HepG2 (cell line): ENCODE measurements around the gene CACNA1D. TPM values are rescaled to one million over a fixed set of nuclear protein-coding genes. Genes with fewer than 3 reads are reported as not detected.

ENCODE experiments used
- ATAC-seq: fragments of 200-7000 bp; cut with Tn5 transposase; 3 replicates; pipeline ENCODE4 v1.9.1; 2020; ENCODE audit warnings: mild to moderate bottlenecking, moderate library complexity
- BruUV-seq: library from RNA; stranded (reverse); fragments of 400-500 nt; replicated peaks from 2 replicates; lab custom pipeline; 2021; lab: Mats Ljungman, UMichigan
- CTCF ChIA-PET: fragments of 300-600 bp; formaldehyde crosslinking; extraction: SDS; loops from one replicate; lab custom pipeline; 2021; ENCODE audit warnings: low total read pairs, inconsistent platforms, low intra/inter-chr PET ratio; lab: Yijun Ruan, JAX
- POLR2A ChIA-PET: fragments of 350-600 bp; sonication (Branson Sonifier 250); formaldehyde crosslinking; loops from one replicate; lab custom pipeline; 2020; ENCODE audit warnings: antibody characterized with exemption, inconsistent platforms; lab: Yijun Ruan, JAX
- DNase-seq: peaks from one replicate; pipeline ENCODE4 v3.0.0-alpha.2; 2015; ENCODE audit warnings: low spot score
- FAIRE-seq: peaks from 3 replicates; lab custom pipeline; 2011; peaks lifted over from hg19 to GRCh38; lab: Jason Lieb, UNC
- H2AFZ ChIP-seq: one replicate; pipeline ENCODE4 v1.6.1; 2011; ENCODE audit warnings: low read length, inconsistent platforms
- H3K27ac ChIP-seq: fragments of 300-600 bp; 3 replicates; pipeline ENCODE4 v1.8.0; 2011; ENCODE audit warnings: mixed run types, mild to moderate bottlenecking, mixed read lengths, low read length, inconsistent platforms; ENCODE audit not compliant: insufficient read depth; ENCODE audit errors: extremely low read length
- H3K27me3 ChIP-seq, 2 experiments: fragments of 200-600 bp in 1 of 2; 2 replicates in 1 of 2; 3 replicates in 1 of 2; pipeline versions ENCODE4 v1.6.0 to v1.8.0; 2011; ENCODE audit warnings: low read length in 2 of 2, mild to moderate bottlenecking in 2 of 2, moderate library complexity in 2 of 2, inconsistent platforms in 1 of 2; ENCODE audit not compliant: insufficient read depth in 2 of 2, control insufficient read depth in 1 of 2
- H3K36me3 ChIP-seq, 2 experiments: fragments of 200-600 bp in 1 of 2; replicated peaks in 1 of 2; 2 replicates in 1 of 2; 3 replicates in 1 of 2; pipeline versions ENCODE4 v1.5.1 to v1.8.0; 2011; ENCODE audit warnings: low read length in 2 of 2, inconsistent platforms in 1 of 2; ENCODE audit not compliant: insufficient read depth in 2 of 2, control insufficient read depth in 1 of 2
- H3K4me1 ChIP-seq: 2 replicates; pipeline ENCODE4 v1.5.1; 2012; ENCODE audit warnings: low read length, inconsistent platforms; ENCODE audit not compliant: insufficient read depth
- H3K4me2 ChIP-seq: 2 replicates; pipeline ENCODE4 v1.6.0; 2011; ENCODE audit warnings: low read depth, low read length, inconsistent platforms
- H3K4me3 ChIP-seq, 3 experiments: fragments of 200-600 bp in 1 of 3; sonication (generic), shearing (Covaris generic) in 1 of 3; replicated peaks in 1 of 3; 2 replicates each; pipeline ENCODE4 v1.5.1; 2011 to 2016; ENCODE audit warnings: low read length in 3 of 3, inconsistent platforms in 2 of 3, low read depth in 2 of 3, mild to moderate bottlenecking in 2 of 3, control low read depth in 1 of 3, mixed read lengths in 1 of 3; ENCODE audit not compliant: insufficient read depth in 1 of 3
- H3K79me2 ChIP-seq: one replicate; pipeline ENCODE4 v1.6.1; 2011; ENCODE audit warnings: low read length, inconsistent platforms; ENCODE audit not compliant: insufficient read depth
- H3K9ac ChIP-seq: 2 replicates; pipeline ENCODE4 v1.6.0; 2011; ENCODE audit warnings: mild to moderate bottlenecking, low read depth, low read length, inconsistent platforms; ENCODE audit not compliant: insufficient read depth
- H3K9me3 ChIP-seq: 2 replicates; pipeline ENCODE4 v1.5.1; 2012; ENCODE audit warnings: mild to moderate bottlenecking, low read length
- H4K20me1 ChIP-seq: 2 replicates; pipeline ENCODE4 v1.6.0; 2011; ENCODE audit warnings: inconsistent platforms, mild to moderate bottlenecking, low read length, moderate library complexity; ENCODE audit not compliant: insufficient read depth
- AHDC1 ChIP-seq: sonication (generic); formaldehyde crosslinking; IDR thresholded peaks from 2 replicates; pipeline ENCODE4 v1.5.1; 2020; ENCODE audit warnings: mild to moderate bottlenecking, missing genetic modification reagents, borderline replicate concordance
- CC2D1A ChIP-seq: sonication (generic); formaldehyde crosslinking; IDR thresholded peaks from 2 replicates; pipeline ENCODE4 v1.8.1; 2023; ENCODE audit warnings: mild to moderate bottlenecking, missing genetic modification reagents
- CREM ChIP-seq, 2 experiments: sonication (generic) in 1 of 2; formaldehyde crosslinking in 1 of 2; IDR thresholded peaks; 2 replicates each; pipeline versions ENCODE4 v1.4.0 to v1.6.1; 2016 to 2020; ENCODE audit warnings: antibody characterized with exemption in 1 of 2, mild to moderate bottlenecking in 1 of 2, missing genetic modification reagents in 1 of 2
- DMTF1 ChIP-seq: sonication (generic); formaldehyde crosslinking; IDR thresholded peaks from 2 replicates; pipeline ENCODE4 v1.4.0; 2020; ENCODE audit warnings: mild to moderate bottlenecking, missing genetic modification reagents
- HDAC1 ChIP-seq: sonication (generic); formaldehyde crosslinking; IDR thresholded peaks from 2 replicates; pipeline ENCODE4 v1.5.1; 2020; ENCODE audit warnings: mild to moderate bottlenecking, missing genetic modification reagents
- HOXA9 ChIP-seq: sonication (generic); formaldehyde crosslinking; IDR thresholded peaks from 2 replicates; pipeline ENCODE4 v1.8.1; 2022; ENCODE audit warnings: missing genetic modification reagents, mild to moderate bottlenecking, moderate library complexity, borderline replicate concordance
- IRF2 ChIP-seq: IDR thresholded peaks from 2 replicates; pipeline ENCODE4 v1.6.1; 2018; ENCODE audit warnings: missing genetic modification reagents, missing compliant biosample characterization
- PPARG ChIP-seq: conservative IDR thresholded peaks from 2 replicates; pipeline ENCODE4 v1.6.1; 2016; ENCODE audit warnings: missing biosample characterization, missing genetic modification reagents
- RBAK ChIP-seq: sonication (generic); formaldehyde crosslinking; IDR thresholded peaks from 2 replicates; pipeline ENCODE4 v1.5.1; 2020; ENCODE audit warnings: mild to moderate bottlenecking, missing genetic modification reagents
- REPIN1 ChIP-seq: sonication (generic); formaldehyde crosslinking; IDR thresholded peaks from 2 replicates; pipeline ENCODE4 v1.8.0; 2022; ENCODE audit warnings: missing genetic modification reagents, low read depth, mild to moderate bottlenecking, borderline replicate concordance
- SOX5 ChIP-seq: IDR thresholded peaks from 2 replicates; pipeline ENCODE4 v1.6.1; 2016; ENCODE audit warnings: borderline replicate concordance
- ZNF326 ChIP-seq: sonication (generic); formaldehyde crosslinking; IDR thresholded peaks from 2 replicates; pipeline ENCODE4 v1.4.0; 2020; ENCODE audit warnings: missing genetic modification reagents, borderline replicate concordance
- ZNF550 ChIP-seq: sonication (generic); formaldehyde crosslinking; IDR thresholded peaks from 2 replicates; pipeline ENCODE4 v1.4.0; 2020; ENCODE audit warnings: mild to moderate bottlenecking, missing genetic modification reagents, borderline replicate concordance
- ZNF841 ChIP-seq: sonication (generic); formaldehyde crosslinking; IDR thresholded peaks from 2 replicates; pipeline ENCODE4 v1.8.1; 2023; ENCODE audit warnings: missing genetic modification reagents, borderline replicate concordance
- ZSCAN22 ChIP-seq: sonication (generic); formaldehyde crosslinking; IDR thresholded peaks from 2 replicates; pipeline ENCODE4 v1.4.0; 2020; ENCODE audit warnings: mild to moderate bottlenecking, missing genetic modification reagents
- WGBS: methylation state at CpG from one replicate; pipeline ENCODE4 v1.1.6; 2017; ENCODE audit warnings: low lambda C conversion rate; 5-methylcytosine and 5-hydroxymethylcytosine counted together
- in situ Hi-C: cut with HindIII; loops from 2 replicates; pipeline ENCODE4 v1.10.0; 2017; ENCODE audit warnings: low pct_unique_long_range_greater_than_20kb; ENCODE audit not compliant: extremely low pct_ligation_motif_present
- intact Hi-C: fragments of 100-400 bp; cut with micrococcal nuclease; formaldehyde crosslinking; loops from one replicate; pipeline ENCODE4 v1.10.0; 2022; ENCODE audit not compliant: unreplicated experiment
- polyA plus RNA-seq, 8 experiments: library from polyadenylated mRNA; depleted of rRNA in 3 of 8; stranded (reverse) in 7 of 8; unstranded in 1 of 8; fragments of >200 nt; fragmentation: Illumina TruSeq in 4 of 8; extraction: Trizol in 4 of 8; gene quantifications; 2 replicates each; pipeline versions ENCODE4 v1.2.1 to v1.2.3, GENCODE V29; 2011 to 2016; ENCODE audit warnings: low read depth in 4 of 8, missing spikeins in 1 of 8, mixed read lengths in 1 of 8; ENCODE audit not compliant: insufficient read depth in 1 of 8
- total RNA-seq, 5 experiments: library from RNA; depleted of rRNA; stranded (reverse); fragments of >200 nt; fragmentation: Illumina TruSeq; extraction: Trizol; gene quantifications; 2 replicates each; pipeline ENCODE4 v1.2.3, GENCODE V29; 2016; ENCODE audit warnings: low read depth in 1 of 5

CACNA1D gene
- total and polyA plus RNA-seq, 2 of the 13 experiments (the other 11 are each of a cell fraction or from before 2014, with no cell fraction given), result 0.26 to 0.38 TPM

- BruUV-seq, result no TSS peak
- in situ Hi-C loops, result no loop called here
- no peaks in the 10 kb centered on the region for H3K79me2 ChIP-seq
- CTCF ChIA-PET, result no interaction called here
- no peaks in the 10 kb centered on the region; a peak in 1 of 5 replicates for H3K27me3 ChIP-seq
- no peak overlapping the region for H2AFZ ChIP-seq
- H3K9ac ChIP-seq, result no peak overlapping the region
- POLR2A ChIA-PET, result no interaction called here
- 47% methylated on average over 3 of the region's 3 CpGs for WGBS
- H3K4me1 ChIP-seq, result peaks cover 11% of the 10 kb centered on the region; the same call in 1 of the 2 replicates
- no peaks in the 10 kb centered on the region for H3K36me3 ChIP-seq
- DNase-seq, result no peak
- no peak for FAIRE-seq
- no peak overlapping the region for H3K4me2 ChIP-seq
- no peaks in the 10 kb centered on the region for H4K20me1 ChIP-seq
- intact Hi-C loops, result loop anchor here (5.0 kb wide), 1 partner anchor 133 kb away; no protein-coding TSS in a partner anchor
- H3K9me3 ChIP-seq, result no peaks in the 10 kb centered on the region
- no peak overlapping the region for H3K27ac ChIP-seq
- H3K4me3 ChIP-seq, result no peak overlapping the region
- ATAC-seq, result no peak
- no peak for TF ChIP-seq HOXA9 (CRISPR knock-in tag)
- no peak for TF ChIP-seq REPIN1
- TF ChIP-seq AHDC1 (CRISPR knock-in tag), result no peak
- TF ChIP-seq ZNF841 (CRISPR knock-in tag), result no peak
- TF ChIP-seq RBAK (CRISPR knock-in tag), result no peak
- no peak for TF ChIP-seq DMTF1 (CRISPR knock-in tag)
- TF ChIP-seq ZNF326 (CRISPR knock-in tag), result no peak
- no peak for TF ChIP-seq SOX5
- TF ChIP-seq IRF2 (CRISPR knock-in tag), result no peak
- no peak for TF ChIP-seq ZSCAN22 (CRISPR knock-in tag)
- no peak for TF ChIP-seq PPARG (CRISPR knock-in tag)
- TF ChIP-seq CC2D1A, result no peak
- no peak for TF ChIP-seq ZNF550 (CRISPR knock-in tag)
- TF ChIP-seq HDAC1 (CRISPR knock-in tag), result no peak
- no peak for TF ChIP-seq CREM (IDR thresholded peaks at IDR 0.05)
- no peak for TF ChIP-seq CREM (CRISPR knock-in tag; IDR thresholded peaks at IDR 0.05)
Observed at GRCh38 chr3:53510508-53510907, 16.1 kb downstream of the CACNA1D start.
